Stimulated activated memory B cell treated with anti-CD40 and anti-IgM and Interleukin-4, amounts not matched to agents 10 μg/mL and 1 μg/mL and 100 μg/mL, for 72 hours (primary cell): ENCODE results near the gene TRMT44.

Experiments
- ATAC-seq: fragments of 150-1000 bp; cut with Tn5 transposase; 2 replicates; pipeline ENCODE4 v1.10.0; 2021
- H3K27ac Mint-ChIP-seq: one replicate; pipeline ENCODE4 v1.8.0; 2022; ENCODE audit warnings: mild to moderate bottlenecking, mixed read lengths
- H3K27me3 Mint-ChIP-seq: one replicate; pipeline ENCODE4 v1.8.0; 2022; ENCODE audit warnings: mixed read lengths
- H3K36me3 Mint-ChIP-seq: one replicate; pipeline ENCODE4 v1.8.0; 2022; ENCODE audit warnings: mixed read lengths
- H3K4me1 Mint-ChIP-seq: one replicate; pipeline ENCODE4 v1.8.0; 2022; ENCODE audit warnings: mixed read lengths
- H3K4me3 Mint-ChIP-seq: one replicate; pipeline ENCODE4 v1.8.0; 2022; ENCODE audit warnings: mild to moderate bottlenecking, moderate library complexity, mixed read lengths
- H3K9me3 Mint-ChIP-seq: one replicate; pipeline ENCODE4 v1.8.0; 2022; ENCODE audit warnings: mixed read lengths

TRMT44 gene

DNA sequence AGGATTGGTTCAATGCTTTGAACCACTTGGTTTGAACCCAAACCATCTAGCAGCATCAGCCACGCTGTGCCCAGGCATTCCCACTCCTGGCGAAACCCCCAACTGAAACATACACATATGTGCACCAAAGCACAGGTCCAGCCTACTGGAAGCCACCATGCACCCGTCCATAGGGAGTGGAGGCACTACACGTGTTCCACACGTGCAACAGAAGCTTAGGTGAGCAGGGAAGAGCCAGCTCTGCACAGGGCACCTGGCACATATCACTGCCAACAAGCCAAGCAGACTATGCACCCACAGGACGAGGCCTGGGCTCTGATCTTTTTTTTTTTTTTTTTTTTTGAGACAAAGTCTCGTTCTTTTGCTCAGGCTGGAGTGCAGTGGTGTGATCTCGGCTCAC is 73.4 kb downstream of the TRMT44 start:
- Mint-ChIP-seq H3K9me3 (peaks cover 8% of the 10 kb centered on the region), H3K36me3 (no peaks in the 10 kb centered on the region), H3K4me1 (no peaks in the 10 kb centered on the region), H3K27ac (no peak overlapping the region), H3K27me3 (no peaks in the 10 kb centered on the region), H3K4me3 (no peak overlapping the region)
- ATAC-seq, result no peak

DNA sequence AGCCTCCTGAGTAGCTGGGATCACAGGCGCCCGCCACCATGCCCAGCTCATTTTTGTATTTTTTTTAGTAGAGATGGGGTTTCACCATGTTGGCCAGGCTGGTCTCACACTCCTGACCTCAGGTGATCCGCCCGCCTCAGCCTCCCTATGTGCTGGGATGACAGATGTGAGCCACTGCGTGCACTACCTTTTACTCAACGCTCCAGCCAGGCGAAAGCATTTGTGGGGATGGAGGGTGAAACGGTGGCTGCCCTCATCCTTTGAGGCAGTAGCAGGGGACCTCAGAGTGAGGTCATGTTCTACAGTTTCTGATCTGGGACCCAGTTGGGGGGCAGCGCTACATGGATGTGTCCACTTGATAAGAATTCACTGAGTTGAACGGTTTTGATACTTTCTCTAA is 73.8 kb downstream of the TRMT44 start:
- no peak for ATAC-seq
- Mint-ChIP-seq H3K27ac (no peak overlapping the region), H3K36me3 (no peaks in the 10 kb centered on the region)

DNA sequence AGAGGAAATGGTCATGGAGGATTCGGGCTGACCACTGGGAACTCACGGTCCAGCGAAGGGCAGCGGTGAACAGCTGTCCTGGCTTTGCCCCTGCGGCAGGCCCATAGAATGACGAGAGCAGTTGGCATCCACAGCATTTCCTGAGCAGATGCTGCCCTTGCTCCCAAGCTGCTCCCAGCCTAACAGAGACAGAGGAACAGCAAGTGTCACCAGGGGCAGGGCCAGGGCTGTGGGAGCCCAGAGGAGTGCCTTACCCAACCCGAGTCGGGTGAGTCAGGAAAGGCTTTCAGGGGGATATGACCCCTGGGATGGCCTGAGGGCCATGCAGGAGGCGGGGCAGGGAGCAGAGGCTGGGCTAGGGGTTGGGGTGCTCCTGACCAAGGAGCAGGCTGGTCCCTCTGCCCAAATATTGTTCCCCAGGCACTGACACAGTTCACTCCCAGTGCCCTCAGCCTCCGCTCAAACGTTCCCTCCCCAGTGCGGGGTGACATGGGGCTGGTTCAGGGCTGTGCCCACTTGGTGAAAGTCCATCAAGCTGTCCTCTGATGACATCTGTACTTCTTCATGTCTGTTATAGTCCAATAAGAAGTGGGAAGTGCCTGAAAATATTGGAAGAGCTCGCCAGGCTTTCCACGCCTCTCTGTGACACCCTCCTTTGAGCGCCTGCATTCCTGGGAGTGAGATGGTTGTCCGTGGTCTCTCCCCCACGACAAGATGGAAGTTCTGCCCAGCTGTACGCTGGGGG is 74.9 kb downstream of the TRMT44 start:
- H3K4me3 Mint-ChIP-seq, result no peak overlapping the region
- H3K4me1 Mint-ChIP-seq, result no peaks in the 10 kb centered on the region
- no peaks in the 10 kb centered on the region for H3K36me3 Mint-ChIP-seq
- ATAC-seq, result no peak
- no peaks in the 10 kb centered on the region for H3K27me3 Mint-ChIP-seq
- H3K27ac Mint-ChIP-seq, result no peak overlapping the region
- H3K9me3 Mint-ChIP-seq, result peaks cover 15% of the 10 kb centered on the region

More for the DNA sequence above, 73.8 kb downstream of the TRMT44 start:
- Mint-ChIP-seq H3K4me1 (no peaks in the 10 kb centered on the region), H3K4me3 (no peak overlapping the region), H3K9me3 (peaks cover 8% of the 10 kb centered on the region), H3K27me3 (no peaks in the 10 kb centered on the region)

DNA sequence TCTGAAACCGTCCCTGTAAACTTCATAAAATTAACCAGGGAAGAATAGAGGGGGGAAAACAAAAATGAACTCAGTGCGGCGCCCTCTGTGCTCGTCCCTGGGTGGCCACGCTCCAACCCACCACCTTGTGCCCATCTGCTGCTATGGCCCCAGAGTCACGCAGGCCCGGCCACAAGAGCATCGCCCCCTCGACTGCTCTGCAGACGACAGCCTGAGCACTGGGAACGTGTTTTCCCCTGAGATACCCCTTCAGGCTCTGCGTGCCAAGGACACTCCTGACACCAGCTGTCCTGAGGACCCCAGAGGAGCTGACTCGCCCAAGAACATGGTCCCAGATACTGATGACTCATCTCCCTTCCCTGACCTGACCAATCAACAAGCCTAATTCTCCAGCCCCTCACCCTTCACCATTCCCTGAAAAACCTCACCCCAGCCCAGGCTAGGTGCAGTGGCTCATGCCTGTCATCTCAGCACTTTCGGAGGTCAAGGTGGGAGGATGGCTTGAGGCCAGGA is 75.5 kb downstream of the TRMT44 start:
- ATAC-seq, result no peak
- H3K9me3 Mint-ChIP-seq, result peaks cover 15% of the 10 kb centered on the region
- H3K27ac Mint-ChIP-seq, result no peak overlapping the region
- no peak overlapping the region for H3K4me3 Mint-ChIP-seq
- no peaks in the 10 kb centered on the region for H3K27me3 Mint-ChIP-seq
- H3K36me3 Mint-ChIP-seq, result no peaks in the 10 kb centered on the region
- H3K4me1 Mint-ChIP-seq, result no peaks in the 10 kb centered on the region

DNA sequence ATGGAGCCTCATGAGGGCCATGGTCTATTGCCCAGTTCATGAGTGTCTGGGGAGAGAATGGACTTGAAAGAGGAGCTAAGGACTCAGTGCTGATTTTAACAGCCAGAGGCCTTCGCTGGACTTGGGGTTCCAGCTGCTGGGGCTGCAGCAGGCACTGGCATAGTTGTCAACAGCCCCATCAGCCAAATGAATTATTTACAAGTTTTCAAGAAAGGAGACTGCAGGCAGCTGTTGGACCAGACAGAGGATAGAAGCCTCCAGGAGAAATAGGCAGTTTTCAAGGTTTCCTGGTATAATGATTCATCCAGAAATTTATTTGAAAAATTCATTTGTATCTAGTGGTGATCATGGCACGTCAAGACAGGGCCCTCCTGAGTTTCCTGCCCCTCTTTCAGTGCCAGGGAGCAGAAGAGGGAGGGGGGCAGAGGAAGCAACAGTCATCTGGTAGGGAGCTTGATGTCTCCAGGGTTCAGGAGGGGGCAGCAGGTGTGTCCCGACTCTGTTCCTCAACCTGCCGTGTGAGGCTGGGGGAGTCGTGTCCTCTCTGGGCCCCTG is 76.5 kb downstream of the TRMT44 start:
- Mint-ChIP-seq H3K4me3 (no peak overlapping the region), H3K4me1 (no peaks in the 10 kb centered on the region), H3K27me3 (no peaks in the 10 kb centered on the region), H3K36me3 (no peaks in the 10 kb centered on the region), H3K27ac (no peak overlapping the region), H3K9me3 (peaks cover 15% of the 10 kb centered on the region)
- no peak for ATAC-seq

DNA sequence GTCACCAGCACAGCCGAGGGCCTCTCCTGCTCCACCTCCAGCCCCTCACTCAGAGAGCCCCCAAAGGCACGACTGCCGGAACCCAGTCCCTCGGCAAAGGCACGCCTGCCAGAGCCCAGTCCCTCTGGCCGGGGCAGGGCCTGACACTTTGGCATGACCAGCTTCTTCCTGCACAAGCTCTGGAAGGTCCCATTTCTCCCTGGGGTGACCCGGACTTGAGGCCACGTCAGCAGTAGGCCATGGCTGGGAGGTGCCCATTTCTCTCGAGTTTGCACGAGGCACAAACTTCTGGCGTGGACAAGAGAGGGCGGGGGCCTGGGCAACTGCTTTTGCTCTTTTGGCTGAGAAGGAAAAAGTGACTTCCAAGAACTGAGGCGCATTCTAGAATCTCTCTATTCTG is 77.4 kb downstream of the TRMT44 start:
- Mint-ChIP-seq H3K27ac (no peak overlapping the region), H3K4me1 (no peaks in the 10 kb centered on the region), H3K4me3 (no peak overlapping the region), H3K27me3 (no peaks in the 10 kb centered on the region), H3K9me3 (peaks cover 13% of the 10 kb centered on the region), H3K36me3 (no peaks in the 10 kb centered on the region)
- no peak for ATAC-seq

DNA sequence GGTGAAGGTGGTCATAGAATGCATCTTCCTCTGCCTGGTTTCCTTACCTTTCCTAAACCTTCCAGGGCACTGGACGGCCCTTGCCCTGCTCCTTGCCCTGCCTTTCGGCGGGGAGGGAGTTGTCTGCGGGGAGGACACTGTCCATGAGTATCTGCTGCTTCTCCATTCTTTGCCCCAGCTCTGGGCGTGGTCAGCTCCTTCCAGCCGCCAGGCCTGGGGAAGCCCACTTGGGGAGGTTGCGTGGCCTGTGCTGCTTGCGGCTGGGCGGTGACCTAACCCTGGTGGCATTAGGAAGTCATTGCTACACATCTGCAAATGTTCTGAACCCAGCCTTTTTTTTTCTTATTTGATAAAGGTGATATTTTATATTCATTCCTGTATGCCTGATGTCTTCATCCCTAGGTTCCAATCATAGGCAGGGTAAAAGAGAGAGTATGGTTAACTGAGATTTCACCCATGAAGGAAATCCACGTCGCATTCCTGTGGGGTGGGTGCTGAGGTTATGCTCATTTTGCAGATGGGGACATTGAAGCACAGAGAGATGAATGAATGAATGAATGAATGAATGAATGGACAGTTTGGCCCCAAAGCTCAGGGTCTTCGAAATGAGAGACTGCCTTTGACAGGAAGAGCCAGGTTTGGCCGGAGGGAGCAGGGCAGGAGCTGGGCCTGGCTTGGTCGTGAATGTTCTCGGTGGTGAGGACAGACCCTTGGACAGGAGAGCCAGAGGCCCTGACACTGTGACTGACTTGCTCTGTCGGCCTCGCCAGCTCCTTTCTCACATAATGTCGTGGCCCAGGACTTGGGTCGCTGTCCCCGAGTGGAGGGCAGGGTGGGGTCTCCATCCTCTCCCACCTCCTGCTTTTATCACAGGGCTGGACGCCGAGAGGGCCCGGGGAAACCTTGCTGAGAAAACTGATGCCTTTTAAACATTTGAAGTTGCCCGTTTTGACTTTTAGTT is 81.9 kb downstream of the TRMT44 start:
- H3K9me3 Mint-ChIP-seq, result peaks cover 7% of the 10 kb centered on the region
- H3K4me1 Mint-ChIP-seq, result no peaks in the 10 kb centered on the region
- no peaks in the 10 kb centered on the region for H3K27me3 Mint-ChIP-seq
- H3K27ac Mint-ChIP-seq, result no peak overlapping the region
- H3K4me3 Mint-ChIP-seq, result no peak overlapping the region
- H3K36me3 Mint-ChIP-seq, result no peaks in the 10 kb centered on the region
- no peak for ATAC-seq

DNA sequence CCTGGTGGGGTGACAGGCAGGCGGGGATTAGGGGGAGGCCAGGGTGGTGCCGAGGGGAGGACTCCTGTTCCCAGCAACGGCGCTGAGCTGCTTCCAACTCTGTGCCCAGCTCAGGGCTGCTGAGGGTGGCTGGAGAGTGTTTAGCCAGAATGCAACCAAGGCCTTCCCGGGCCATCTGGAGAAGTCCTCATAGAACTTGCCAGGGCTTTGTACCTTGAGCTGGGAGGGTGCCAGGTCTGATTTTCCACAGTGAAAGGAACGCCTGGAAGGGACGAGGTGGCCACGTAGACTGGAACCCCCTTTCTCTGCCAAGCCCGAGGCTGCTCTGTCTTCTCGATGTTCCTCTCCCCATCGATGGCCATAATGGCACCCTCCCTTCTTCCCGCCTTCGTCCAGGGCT is 82.6 kb downstream of the TRMT44 start:
- Mint-ChIP-seq H3K27me3 (no peaks in the 10 kb centered on the region), H3K36me3 (no peaks in the 10 kb centered on the region), H3K9me3 (peaks cover 7% of the 10 kb centered on the region), H3K27ac (no peak overlapping the region), H3K4me3 (no peak overlapping the region), H3K4me1 (no peaks in the 10 kb centered on the region)
- no peak for ATAC-seq

DNA sequence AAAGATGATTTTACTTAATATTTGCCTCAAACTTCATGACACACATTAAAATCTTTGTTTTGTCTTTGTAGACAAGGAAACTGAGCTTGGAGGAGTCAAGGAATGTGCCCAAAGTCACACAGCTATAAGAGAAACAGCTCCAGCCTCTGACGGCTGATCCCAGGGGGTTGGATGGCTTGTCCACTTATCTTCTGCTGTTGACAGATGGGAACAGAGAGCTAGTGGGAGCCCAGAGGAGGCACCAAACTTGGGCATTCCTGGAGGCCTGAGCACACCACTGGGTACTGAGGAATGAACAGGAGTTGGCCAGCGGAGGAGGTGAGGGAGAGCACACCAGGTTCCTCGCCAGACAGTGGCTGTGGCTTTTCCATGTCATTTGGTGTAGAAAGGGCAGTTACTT is 83.2 kb downstream of the TRMT44 start:
- ATAC-seq, result no peak
- Mint-ChIP-seq H3K4me1 (no peaks in the 10 kb centered on the region), H3K9me3 (peaks cover 7% of the 10 kb centered on the region), H3K36me3 (no peaks in the 10 kb centered on the region), H3K4me3 (no peak overlapping the region), H3K27ac (no peak overlapping the region), H3K27me3 (no peaks in the 10 kb centered on the region)

DNA sequence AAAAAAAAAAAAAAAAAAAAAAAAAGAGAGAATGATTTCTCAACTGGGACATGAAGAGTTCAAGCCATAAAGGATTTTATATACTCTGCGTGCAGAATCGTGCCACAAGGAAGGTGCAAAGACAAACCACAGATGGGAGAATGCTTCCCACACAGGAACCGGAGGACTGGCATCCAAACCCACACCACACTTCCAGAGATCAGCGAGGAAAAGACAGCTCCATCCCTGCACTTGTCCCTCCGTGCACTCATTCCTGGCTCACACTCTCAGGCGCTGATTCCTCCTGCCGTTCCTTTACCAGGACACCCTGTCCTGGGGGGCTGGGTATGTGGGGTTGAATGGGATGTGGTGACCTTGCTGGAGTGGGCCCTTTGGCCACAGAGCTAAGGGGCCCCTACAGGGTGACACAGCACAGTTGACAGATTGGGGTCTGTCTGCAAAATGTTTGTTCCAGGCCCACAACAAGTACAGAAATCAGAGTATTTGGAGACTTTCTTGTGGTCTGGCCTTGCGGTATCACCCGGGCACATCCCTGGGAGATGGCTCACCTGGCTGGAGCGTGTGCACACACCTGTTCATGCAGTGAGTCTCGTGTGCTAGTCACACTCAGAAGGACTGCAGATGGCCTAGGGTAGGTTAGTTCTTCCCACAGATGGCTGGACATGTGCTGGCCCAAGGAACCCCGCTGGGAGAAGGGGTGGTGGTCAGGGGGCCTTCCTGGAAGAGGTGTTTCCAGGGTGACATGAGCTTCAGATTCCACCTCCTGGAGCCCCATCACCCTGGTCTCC is 84.2 kb downstream of the TRMT44 start:
- peaks cover 5% of the 10 kb centered on the region for H3K9me3 Mint-ChIP-seq
- no peak for ATAC-seq
- no peak overlapping the region for H3K4me3 Mint-ChIP-seq
- H3K27me3 Mint-ChIP-seq, result no peaks in the 10 kb centered on the region
- H3K27ac Mint-ChIP-seq, result no peak overlapping the region
- H3K4me1 Mint-ChIP-seq, result no peaks in the 10 kb centered on the region
- no peaks in the 10 kb centered on the region for H3K36me3 Mint-ChIP-seq

DNA sequence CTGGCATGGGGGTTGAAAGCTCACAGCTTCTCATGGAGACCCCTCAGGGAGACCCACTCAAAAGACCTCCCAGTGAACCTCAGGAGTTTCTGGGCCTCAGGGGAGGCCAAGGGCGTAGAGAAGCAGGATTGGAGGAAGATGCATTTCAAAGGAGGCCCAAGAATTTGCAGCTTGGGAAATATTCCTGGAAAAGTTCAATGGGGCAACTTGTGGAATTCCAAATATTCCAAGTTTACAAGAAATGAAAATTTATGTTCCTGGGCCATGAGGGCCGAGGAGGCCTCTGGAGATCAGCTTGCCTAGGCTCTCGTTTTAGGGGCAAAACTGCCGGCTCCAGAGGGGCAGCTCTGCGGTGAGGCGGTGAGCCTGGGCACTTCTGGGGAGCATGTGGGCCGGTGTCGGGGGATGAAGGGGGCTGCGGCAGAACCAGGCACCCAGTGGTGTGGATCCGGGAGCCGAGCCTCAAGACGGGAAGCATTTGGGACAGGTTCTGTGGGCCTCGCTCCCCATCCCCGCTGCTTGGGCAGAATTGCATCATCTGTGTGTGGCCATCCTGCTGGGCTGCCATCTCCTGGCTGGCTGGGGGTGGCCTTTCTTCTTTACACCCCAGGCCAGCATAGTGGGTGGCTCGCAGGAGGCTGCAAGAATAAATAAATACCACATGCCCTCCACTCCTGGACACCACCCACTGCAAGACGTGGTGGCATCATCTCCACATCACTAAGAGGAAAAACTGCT is 85.0 kb downstream of the TRMT44 start:
- no peak for ATAC-seq
- Mint-ChIP-seq H3K27me3 (no peaks in the 10 kb centered on the region), H3K4me1 (no peaks in the 10 kb centered on the region), H3K27ac (no peak overlapping the region), H3K4me3 (no peak overlapping the region), H3K36me3 (no peaks in the 10 kb centered on the region), H3K9me3 (no peaks in the 10 kb centered on the region)
